ENCODE data around the gene SUFU. TPM values are rescaled to one million over a fixed set of nuclear protein-coding genes. Genes with fewer than 3 reads are reported as not detected.

The SUFU gene
- total RNA-seq, 4 donors from 2014 or later = 5.3 to 10.0 (median 8.6) TPM

DNA sequence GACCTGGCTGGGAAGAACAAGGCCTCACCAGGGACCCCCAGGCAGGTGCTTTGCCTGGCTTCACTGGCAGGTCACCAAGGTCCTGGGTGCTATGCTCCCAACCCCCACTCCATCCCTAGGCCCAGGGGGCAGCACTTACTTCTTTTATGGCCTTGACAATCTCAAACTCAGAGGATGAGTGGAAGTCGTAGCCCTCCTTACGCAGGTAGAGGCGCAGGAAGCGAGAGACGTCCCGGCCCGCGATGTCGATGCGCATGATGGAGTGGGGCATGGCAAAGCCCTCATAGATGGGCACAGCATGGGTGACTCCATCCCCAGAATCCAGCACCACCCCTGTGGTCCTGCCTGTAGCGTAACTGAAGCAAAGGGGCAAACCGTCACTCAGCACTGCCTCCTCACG is 19.8 kb upstream of the SUFU start:
- Histone ChIP-seq H3K4me3 (no peak overlapping the region), H3K36me3 (peaks cover 5 to 100% of the 10 kb centered on the region in 2 donors), H3K9me3 (no peaks in the 10 kb centered on the region), H3K27me3 (no peaks in the 10 kb centered on the region), H3K4me1 (peaks cover 0 to 2% (median 0%) of the 10 kb centered on the region in 3 donors), H3K27ac (no peak overlapping the region)
- no peak for ATAC-seq
- TF ChIP-seq POLR2A (IDR thresholded peaks at IDR 0.05) (no peak), POLR2AphosphoS5 (IDR thresholded peaks at IDR 0.05) (no peak), EP300 (IDR thresholded peaks at IDR 0.05) (no peak)
- TF ChIP-seq, protein P1, sequence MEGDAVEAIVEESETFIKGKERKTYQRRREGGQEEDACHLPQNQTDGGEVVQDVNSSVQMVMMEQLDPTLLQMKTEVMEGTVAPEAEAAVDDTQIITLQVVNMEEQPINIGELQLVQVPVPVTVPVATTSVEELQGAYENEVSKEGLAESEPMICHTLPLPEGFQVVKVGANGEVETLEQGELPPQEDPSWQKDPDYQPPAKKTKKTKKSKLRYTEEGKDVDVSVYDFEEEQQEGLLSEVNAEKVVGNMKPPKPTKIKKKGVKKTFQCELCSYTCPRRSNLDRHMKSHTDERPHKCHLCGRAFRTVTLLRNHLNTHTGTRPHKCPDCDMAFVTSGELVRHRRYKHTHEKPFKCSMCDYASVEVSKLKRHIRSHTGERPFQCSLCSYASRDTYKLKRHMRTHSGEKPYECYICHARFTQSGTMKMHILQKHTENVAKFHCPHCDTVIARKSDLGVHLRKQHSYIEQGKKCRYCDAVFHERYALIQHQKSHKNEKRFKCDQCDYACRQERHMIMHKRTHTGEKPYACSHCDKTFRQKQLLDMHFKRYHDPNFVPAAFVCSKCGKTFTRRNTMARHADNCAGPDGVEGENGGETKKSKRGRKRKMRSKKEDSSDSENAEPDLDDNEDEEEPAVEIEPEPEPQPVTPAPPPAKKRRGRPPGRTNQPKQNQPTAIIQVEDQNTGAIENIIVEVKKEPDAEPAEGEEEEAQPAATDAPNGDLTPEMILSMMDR (IDR thresholded peaks at IDR 0.05) = no peak
- no CpG with 5 or more reads among the region's 13 CpGs for WGBS, 2 donors (ENCODE audit: low coverage in 1 of 2)

DNA sequence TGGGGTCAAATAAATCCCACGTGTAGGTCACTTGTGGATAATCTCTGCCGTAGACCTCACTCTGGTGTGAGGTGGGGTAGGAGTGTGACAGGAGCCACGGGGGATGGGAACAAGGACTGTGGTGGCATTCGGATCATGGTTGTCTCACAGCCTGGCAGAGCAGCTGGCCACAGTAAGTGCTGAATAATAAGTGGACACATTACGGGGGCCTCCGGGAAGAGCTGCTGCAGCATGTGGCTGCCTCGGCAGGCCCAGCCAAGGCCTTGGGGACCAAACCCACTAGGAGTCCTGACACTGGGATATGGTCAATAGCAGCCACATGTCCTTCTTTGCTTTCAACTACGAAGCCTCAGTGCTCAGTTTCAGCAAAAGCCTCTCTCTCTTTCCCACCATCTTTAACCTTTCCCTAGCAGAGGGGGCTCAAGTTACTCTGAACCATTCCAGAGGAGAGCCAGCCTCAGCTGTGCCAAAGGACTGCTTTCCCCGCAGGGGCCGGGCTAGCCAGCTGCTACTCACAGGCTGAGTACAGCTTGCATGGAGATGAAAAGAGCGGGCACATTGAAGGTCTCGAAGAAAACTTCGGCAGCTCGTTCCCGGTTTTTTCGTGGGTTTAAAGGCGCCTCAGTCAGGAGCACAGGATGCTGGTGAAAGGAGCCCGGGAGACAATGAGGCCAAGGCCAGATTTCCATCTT is 18.5 kb upstream of the SUFU start:
- WGBS, 2 donors (ENCODE audit: low coverage in 1 of 2) = 88 to 93% methylated on average over 9 to 13 of the region's 18 CpGs

DNA sequence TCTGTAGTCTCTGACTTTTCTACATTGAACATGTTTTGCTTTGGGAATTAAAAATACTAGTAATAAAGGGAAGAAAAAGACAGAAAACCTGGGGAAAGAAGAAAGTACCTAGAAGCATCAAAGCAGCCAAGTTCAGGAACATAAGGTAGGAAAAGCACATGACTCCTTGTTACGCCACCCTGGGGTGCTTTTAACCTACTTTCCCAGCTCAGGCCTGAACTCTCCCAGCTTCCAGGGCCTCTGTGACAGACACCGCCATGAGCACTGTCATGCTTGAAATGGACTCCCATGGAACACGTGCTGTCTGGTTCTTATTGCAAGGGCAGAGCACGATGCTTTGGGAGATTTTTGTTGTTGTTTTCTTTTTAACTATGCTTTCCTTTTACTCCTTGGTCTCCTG is 12.6 kb upstream of the SUFU start:
- no peak for ATAC-seq
- Histone ChIP-seq H3K27me3 (no peaks in the 10 kb centered on the region), H3K27ac (peak overlapping the region in 2 of 4 donors; percentile 13 to 38), H3K36me3 (peaks cover 5 to 54% of the 10 kb centered on the region in 2 donors), H3K4me1 (peaks cover 10 to 56% (median 24%) of the 10 kb centered on the region in 3 donors), H3K4me3 (no peak overlapping the region), H3K9me3 (no peaks in the 10 kb centered on the region)
- no peak for TF ChIP-seq POLR2AphosphoS5 (IDR thresholded peaks at IDR 0.05)
- TF ChIP-seq, protein P1 (IDR thresholded peaks at IDR 0.05) = no peak
- WGBS, 2 donors (ENCODE audit: low coverage in 1 of 2) = 91 to 92% methylated on average over 3 to 4 of the region's 4 CpGs

More for the DNA sequence above, 18.5 kb upstream of the SUFU start:
- TF ChIP-seq EP300 (IDR thresholded peaks at IDR 0.05) = no peak
- TF ChIP-seq POLR2A (IDR thresholded peaks at IDR 0.05) = no peak
- TF ChIP-seq, protein P1 (IDR thresholded peaks at IDR 0.05) = no peak
- no peak for TF ChIP-seq POLR2AphosphoS5 (IDR thresholded peaks at IDR 0.05)
- Histone ChIP-seq H3K4me3 (no peak overlapping the region), H3K9me3 (no peaks in the 10 kb centered on the region), H3K36me3 (peaks cover 5 to 100% of the 10 kb centered on the region in 2 donors), H3K4me1 (no peaks in the 10 kb centered on the region), H3K27ac (no peak overlapping the region), H3K27me3 (no peaks in the 10 kb centered on the region)
- no peak for ATAC-seq

DNA sequence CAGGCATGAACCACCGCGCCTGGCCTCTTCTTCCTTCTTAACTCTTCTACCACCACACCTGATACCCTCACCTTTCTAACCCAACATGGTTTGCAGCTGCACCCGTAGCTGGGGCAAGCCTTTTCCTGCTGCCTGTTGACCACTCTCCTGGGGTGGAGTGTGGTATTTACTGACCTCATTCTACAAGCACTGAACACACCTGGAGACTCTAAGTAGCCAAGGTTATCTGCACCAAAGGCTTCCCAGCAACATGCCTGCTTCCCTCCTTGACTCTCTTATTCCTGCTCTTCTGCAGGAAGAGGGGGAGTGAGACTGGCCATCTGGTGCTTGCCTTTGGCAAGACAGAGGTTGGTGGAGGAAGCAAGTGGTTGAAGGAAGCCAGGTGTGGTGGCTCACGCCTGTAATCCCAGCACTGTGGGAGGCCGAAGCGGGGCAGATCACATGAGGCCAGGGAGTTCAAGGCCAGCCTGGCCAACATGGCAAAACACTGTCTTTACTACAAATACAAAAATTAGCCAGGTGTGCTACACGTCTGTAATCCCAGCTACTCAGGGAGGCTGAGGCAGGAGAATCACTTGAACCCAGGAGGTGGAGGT is 11.3 kb upstream of the SUFU start:
- Histone ChIP-seq H3K27ac (peak overlapping the region; percentile 35 to 81 (median 74)), H3K4me1 (peaks cover 10 to 70% (median 24%) of the 10 kb centered on the region in 3 donors), H3K36me3 (peaks cover 5 to 41% of the 10 kb centered on the region in 2 donors), H3K4me3 (no peak overlapping the region), H3K27me3 (no peaks in the 10 kb centered on the region), H3K9me3 (no peaks in the 10 kb centered on the region)
- WGBS, 2 donors (ENCODE audit: low coverage in 1 of 2) = 87% methylated on average over 3 of the region's 7 CpGs; no CpG with 5 or more reads in 1 of the 2 donors
- TF ChIP-seq POLR2A (IDR thresholded peaks at IDR 0.05) (no peak), POLR2AphosphoS5 (IDR thresholded peaks at IDR 0.05) (no peak), EP300 (IDR thresholded peaks at IDR 0.05) (no peak)
- TF ChIP-seq, protein P1 (IDR thresholded peaks at IDR 0.05) = no peak
- peak; percentile 10 for ATAC-seq

DNA sequence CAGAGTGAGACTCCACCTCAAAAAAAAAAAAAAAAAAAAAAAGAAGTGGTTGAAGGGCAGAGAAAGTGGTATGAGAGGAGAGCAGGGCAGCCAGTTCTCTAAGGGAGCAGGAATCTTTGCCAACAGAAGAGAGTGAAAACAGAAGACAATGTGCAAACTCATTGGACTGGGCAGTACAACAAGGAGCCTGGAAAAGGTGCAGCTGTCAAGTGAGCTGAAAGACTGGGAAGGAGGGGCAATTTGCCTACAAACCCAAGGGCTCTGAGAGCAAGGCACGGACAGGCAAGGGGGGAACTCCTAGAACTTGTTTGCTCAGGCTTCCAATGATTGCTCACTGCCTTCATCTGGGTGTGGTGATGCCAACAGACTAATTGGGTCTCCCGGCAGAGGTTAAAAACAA is 10.8 kb upstream of the SUFU start:
- Histone ChIP-seq H3K27me3 (no peaks in the 10 kb centered on the region), H3K9me3 (no peaks in the 10 kb centered on the region), H3K27ac (peak overlapping the region; percentile 67 to 84 (median 77)), H3K4me3 (peak overlapping the region in 1 of 2 donors; percentile 6), H3K4me1 (peaks cover 10 to 75% (median 24%) of the 10 kb centered on the region in 3 donors), H3K36me3 (peaks cover 4 to 35% of the 10 kb centered on the region in 2 donors)
- ATAC-seq = peak; percentile 93
- 19% methylated on average over 2 of the region's 2 CpGs for WGBS, 2 donors (ENCODE audit: low coverage in 1 of 2)
- no peak for TF ChIP-seq EP300 (IDR thresholded peaks at IDR 0.05)
- TF ChIP-seq, protein P1 (IDR thresholded peaks at IDR 0.05) = no peak
- TF ChIP-seq POLR2AphosphoS5 (IDR thresholded peaks at IDR 0.05) = peak; percentile 44
- no peak for TF ChIP-seq POLR2A (IDR thresholded peaks at IDR 0.05)

Measured in gastroesophageal sphincter (tissue), 4 donors.